ENCODE measurements around the gene MAPK1.
A peak's percentile ranks its signal among the peaks of the same experiment; 100 is the strongest.
"Not testable (repeated sequence)": the region's sequence is repeated elsewhere in the genome, so short reads cannot be mapped to it uniquely, and the experiment has no call there.

MAPK1 gene

GRCh38 chr22:21881841-21882753, 14.7 kb upstream of the MAPK1 start:
- Histone ChIP-seq H3K9me3 (ENCODE audit: control insufficient read depth in 5 of 5, low read length in 5 of 5) (no peaks in the 10 kb centered on the region), H3K36me3 (ENCODE audit: control insufficient read depth in 5 of 5, insufficient read depth in 5 of 5, low read length in 5 of 5) (no peaks in the 10 kb centered on the region), H3K4me3 (ENCODE audit: low read depth in 1 of 5, low read length in 5 of 5) (no peak overlapping the region), H3K9ac (ENCODE audit: low read length in 5 of 5) (no peak overlapping the region), H3K27ac (ENCODE audit: low read depth, low read length) (no peak overlapping the region), H3K4me1 (ENCODE audit: control insufficient read depth in 5 of 5, insufficient read depth in 5 of 5, low read length in 5 of 5) (no peaks in the 10 kb centered on the region), H3K27me3 (ENCODE audit: control insufficient read depth in 5 of 5, insufficient read depth in 4 of 5, low read length in 5 of 5) (no peaks in the 10 kb centered on the region)

- H3K36me3 ChIP-seq (ENCODE audit: control insufficient read depth in 5 of 5, insufficient read depth in 5 of 5, low read length in 5 of 5), result no peaks in the 10 kb centered on the region
- H3K9me3 ChIP-seq (ENCODE audit: control insufficient read depth in 5 of 5, low read length in 5 of 5), result no peaks in the 10 kb centered on the region
- no peak overlapping the region for H3K27ac ChIP-seq (ENCODE audit: low read depth, low read length)
- H3K4me3 ChIP-seq (ENCODE audit: low read depth in 1 of 5, low read length in 5 of 5), result no peak overlapping the region
- peaks cover 0 to 7% (median 3%) of the 10 kb centered on the region in 5 donors for H3K4me1 ChIP-seq (ENCODE audit: control insufficient read depth in 5 of 5, insufficient read depth in 5 of 5, low read length in 5 of 5)
- H3K9ac ChIP-seq (ENCODE audit: low read length in 5 of 5), result no peak overlapping the region
- no peaks in the 10 kb centered on the region for H3K27me3 ChIP-seq (ENCODE audit: control insufficient read depth in 5 of 5, insufficient read depth in 4 of 5, low read length in 5 of 5)
Measured at GRCh38 chr22:21876486-21877176, 9.2 kb upstream of the MAPK1 start.

DNA sequence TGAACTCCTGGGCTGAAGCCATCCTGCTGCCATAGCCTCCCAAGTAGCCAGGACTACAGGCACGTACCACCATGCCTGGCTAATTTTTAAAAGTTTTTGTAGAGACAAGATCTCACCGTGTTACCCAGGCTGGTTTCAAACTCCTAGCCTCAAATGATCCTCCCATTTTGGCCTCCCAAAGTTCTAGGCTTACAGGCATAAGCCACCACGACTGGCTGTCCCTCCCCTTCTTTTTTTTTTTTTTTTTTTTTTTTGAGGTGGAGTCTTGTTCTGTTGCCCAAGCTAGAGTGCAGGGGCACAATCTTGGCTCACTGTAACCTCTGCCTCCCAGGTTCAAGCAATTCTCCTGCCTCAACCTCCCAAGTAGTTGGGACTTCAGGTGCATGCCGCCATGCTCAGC, 7.5 kb upstream of the MAPK1 start:
- H3K27me3 ChIP-seq (ENCODE audit: control insufficient read depth in 5 of 5, insufficient read depth in 4 of 5, low read length in 5 of 5); H3K9ac ChIP-seq (ENCODE audit: low read length in 5 of 5); H3K9me3 ChIP-seq (ENCODE audit: control insufficient read depth in 5 of 5, low read length in 5 of 5); H3K4me3 ChIP-seq (ENCODE audit: low read depth in 1 of 5, low read length in 5 of 5); H3K27ac ChIP-seq (ENCODE audit: low read depth, low read length); H3K36me3 ChIP-seq (ENCODE audit: control insufficient read depth in 5 of 5, insufficient read depth in 5 of 5, low read length in 5 of 5); H3K4me1 ChIP-seq (ENCODE audit: control insufficient read depth in 5 of 5, insufficient read depth in 5 of 5, low read length in 5 of 5): not testable (repeated sequence)

- Histone ChIP-seq H3K4me3 (ENCODE audit: low read depth in 1 of 5, low read length in 5 of 5) (no peak overlapping the region), H3K27me3 (ENCODE audit: control insufficient read depth in 5 of 5, insufficient read depth in 4 of 5, low read length in 5 of 5) (no peaks in the 10 kb centered on the region), H3K9ac (ENCODE audit: low read length in 5 of 5) (no peak overlapping the region), H3K36me3 (ENCODE audit: control insufficient read depth in 5 of 5, insufficient read depth in 5 of 5, low read length in 5 of 5) (no peaks in the 10 kb centered on the region), H3K4me1 (ENCODE audit: control insufficient read depth in 5 of 5, insufficient read depth in 5 of 5, low read length in 5 of 5) (peaks cover 0 to 8% (median 6%) of the 10 kb centered on the region in 5 donors), H3K9me3 (ENCODE audit: control insufficient read depth in 5 of 5, low read length in 5 of 5) (no peaks in the 10 kb centered on the region), H3K27ac (ENCODE audit: low read depth, low read length) (no peak overlapping the region)
Measured at GRCh38 chr22:21873619-21874018, 6.2 kb upstream of the MAPK1 start.

DNA sequence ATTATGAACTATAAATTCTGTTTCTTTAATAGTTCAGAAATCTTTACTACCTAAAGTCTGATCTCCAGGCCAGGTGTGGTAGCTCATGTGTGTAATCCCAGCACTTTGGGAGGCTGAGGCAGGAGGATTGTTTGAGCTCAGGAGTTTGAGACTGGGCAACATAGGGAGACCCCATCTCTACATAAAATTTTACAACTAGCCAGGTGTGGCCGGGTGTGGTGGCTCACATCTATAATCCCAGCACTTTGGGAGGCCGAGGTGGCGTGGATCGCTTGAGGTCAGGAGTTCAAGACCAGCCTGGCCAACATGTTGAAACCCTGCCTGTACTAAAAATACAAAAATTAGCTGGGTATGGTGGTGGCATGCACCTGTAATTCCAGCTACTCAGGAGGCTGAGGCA, 5.3 kb upstream of the MAPK1 start:
- H3K9ac ChIP-seq (ENCODE audit: low read length in 5 of 5); H3K4me3 ChIP-seq (ENCODE audit: low read depth in 1 of 5, low read length in 5 of 5); H3K27me3 ChIP-seq (ENCODE audit: control insufficient read depth in 5 of 5, insufficient read depth in 4 of 5, low read length in 5 of 5); H3K9me3 ChIP-seq (ENCODE audit: control insufficient read depth in 5 of 5, low read length in 5 of 5); H3K27ac ChIP-seq (ENCODE audit: low read depth, low read length); H3K36me3 ChIP-seq (ENCODE audit: control insufficient read depth in 5 of 5, insufficient read depth in 5 of 5, low read length in 5 of 5): not testable (repeated sequence)
- H3K4me1 ChIP-seq (ENCODE audit: control insufficient read depth in 5 of 5, insufficient read depth in 5 of 5, low read length in 5 of 5), result peaks cover 0 to 17% (median 15%) of the 10 kb centered on the region in 5 donors

DNA sequence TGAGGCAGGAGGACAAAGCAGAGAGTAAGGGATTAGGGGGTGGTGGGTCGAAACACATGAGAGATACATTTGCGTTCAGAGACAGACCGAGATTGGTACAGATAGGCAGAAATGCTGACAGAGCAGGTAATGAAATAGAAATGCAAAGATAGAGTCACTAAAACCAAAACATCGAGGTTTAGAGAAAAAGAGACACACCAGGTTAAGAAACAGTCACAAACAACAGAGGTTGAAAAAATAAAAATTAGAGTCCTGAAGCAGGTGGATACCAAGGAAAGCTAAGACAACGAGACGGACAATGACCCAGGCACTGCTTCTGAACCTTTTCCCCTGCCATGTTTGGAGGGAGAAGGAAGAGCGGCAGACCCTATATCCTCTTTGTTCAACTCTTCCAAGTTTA, 1.2 kb upstream of the MAPK1 start:
- H3K4me3 ChIP-seq (ENCODE audit: low read depth in 1 of 5, low read length in 5 of 5), result no peak overlapping the region
- no peaks in the 10 kb centered on the region for H3K36me3 ChIP-seq (ENCODE audit: control insufficient read depth in 5 of 5, insufficient read depth in 5 of 5, low read length in 5 of 5)
- H3K4me1 ChIP-seq (ENCODE audit: control insufficient read depth in 5 of 5, insufficient read depth in 5 of 5, low read length in 5 of 5), result peaks cover 5 to 39% (median 29%) of the 10 kb centered on the region in 5 donors
- H3K9ac ChIP-seq (ENCODE audit: low read length in 5 of 5), result no peak overlapping the region
- H3K27me3 ChIP-seq (ENCODE audit: control insufficient read depth in 5 of 5, insufficient read depth in 4 of 5, low read length in 5 of 5), result no peaks in the 10 kb centered on the region
- no peaks in the 10 kb centered on the region for H3K9me3 ChIP-seq (ENCODE audit: control insufficient read depth in 5 of 5, low read length in 5 of 5)
- no peak overlapping the region for H3K27ac ChIP-seq (ENCODE audit: low read depth, low read length)

- H3K27me3 ChIP-seq (ENCODE audit: control insufficient read depth in 5 of 5, insufficient read depth in 4 of 5, low read length in 5 of 5), result no peaks in the 10 kb centered on the region
- peak overlapping the region; percentile 3 to 97 (median 92) for H3K9ac ChIP-seq (ENCODE audit: low read length in 5 of 5)
- H3K4me3 ChIP-seq (ENCODE audit: low read depth in 1 of 5, low read length in 5 of 5), result peak overlapping the region; percentile 77 to 93 (median 87)
- peaks cover 5 to 39% (median 30%) of the 10 kb centered on the region in 5 donors for H3K4me1 ChIP-seq (ENCODE audit: control insufficient read depth in 5 of 5, insufficient read depth in 5 of 5, low read length in 5 of 5)
- H3K36me3 ChIP-seq (ENCODE audit: control insufficient read depth in 5 of 5, insufficient read depth in 5 of 5, low read length in 5 of 5), result no peaks in the 10 kb centered on the region
- H3K27ac ChIP-seq (ENCODE audit: low read depth, low read length), result peak overlapping the region; percentile 75
- H3K9me3 ChIP-seq (ENCODE audit: control insufficient read depth in 5 of 5, low read length in 5 of 5), result no peaks in the 10 kb centered on the region
Measured at GRCh38 chr22:21866833-21867527, 465 bp downstream of the MAPK1 start.

- Histone ChIP-seq H3K27me3 (ENCODE audit: control insufficient read depth in 5 of 5, insufficient read depth in 4 of 5, low read length in 5 of 5) (no peaks in the 10 kb centered on the region), H3K36me3 (ENCODE audit: control insufficient read depth in 5 of 5, insufficient read depth in 5 of 5, low read length in 5 of 5) (no peaks in the 10 kb centered on the region), H3K27ac (ENCODE audit: low read depth, low read length) (peak overlapping the region; percentile 28), H3K4me3 (ENCODE audit: low read depth in 1 of 5, low read length in 5 of 5) (no peak overlapping the region), H3K9ac (ENCODE audit: low read length in 5 of 5) (peak overlapping the region in 2 of 5 donors; percentile 35 to 48), H3K9me3 (ENCODE audit: control insufficient read depth in 5 of 5, low read length in 5 of 5) (no peaks in the 10 kb centered on the region), H3K4me1 (ENCODE audit: control insufficient read depth in 5 of 5, insufficient read depth in 5 of 5, low read length in 5 of 5) (peaks cover 5 to 55% (median 43%) of the 10 kb centered on the region in 5 donors)
Measured at GRCh38 chr22:21865041-21865440, 2.4 kb downstream of the MAPK1 start.

GRCh38 chr22:21862386-21863245, 4.8 kb downstream of the MAPK1 start:
- H3K27ac ChIP-seq (ENCODE audit: low read depth, low read length), result no peak overlapping the region
- no peaks in the 10 kb centered on the region for H3K9me3 ChIP-seq (ENCODE audit: control insufficient read depth in 5 of 5, low read length in 5 of 5)
- no peaks in the 10 kb centered on the region for H3K36me3 ChIP-seq (ENCODE audit: control insufficient read depth in 5 of 5, insufficient read depth in 5 of 5, low read length in 5 of 5)
- no peak overlapping the region for H3K4me3 ChIP-seq (ENCODE audit: low read depth in 1 of 5, low read length in 5 of 5)
- no peaks in the 10 kb centered on the region for H3K27me3 ChIP-seq (ENCODE audit: control insufficient read depth in 5 of 5, insufficient read depth in 4 of 5, low read length in 5 of 5)
- H3K4me1 ChIP-seq (ENCODE audit: control insufficient read depth in 5 of 5, insufficient read depth in 5 of 5, low read length in 5 of 5), result peaks cover 5 to 59% (median 45%) of the 10 kb centered on the region in 5 donors
- H3K9ac ChIP-seq (ENCODE audit: low read length in 5 of 5), result no peak overlapping the region

All from subcutaneous abdominal adipose tissue (tissue), 5 donors.